MM.1S (cell line): ENCODE data around the gene NBEA.

Source experiments
- DNase-seq: peaks from one replicate; pipeline ENCODE4 v3.0.0-alpha.2; 2015
- H2AFZ ChIP-seq: fragments of 300-600 bp; sonication (generic); 2 replicates; pipeline ENCODE4 v1.6.0; 2016; ENCODE audit warnings: antibody characterized with exemption, low read length
- H3F3A ChIP-seq: fragments of 300-600 bp; sonication (generic); 2 replicates; pipeline ENCODE4 v1.6.1; 2016; ENCODE audit warnings: mild to moderate bottlenecking, antibody characterized with exemption, low read length, moderate library complexity, mixed read lengths; ENCODE audit not compliant: insufficient read depth
- H3K27ac ChIP-seq: fragments of 300-600 bp; sonication (generic); 2 replicates; pipeline ENCODE4 v1.5.1; 2016; ENCODE audit warnings: mild to moderate bottlenecking, low read length
- H3K27me3 ChIP-seq: fragments of 300-600 bp; sonication (generic); replicated peaks from 2 replicates; pipeline ENCODE4 v1.6.0; 2016; ENCODE audit warnings: low read length; ENCODE audit not compliant: insufficient read depth
- H3K36me3 ChIP-seq: fragments of 300-600 bp; sonication (generic); replicated peaks from 2 replicates; pipeline ENCODE4 v1.6.1; 2016; ENCODE audit warnings: mild to moderate bottlenecking, low read length, mixed read lengths; ENCODE audit not compliant: insufficient read depth
- H3K4me1 ChIP-seq: fragments of 300-600 bp; sonication (generic); 2 replicates; pipeline ENCODE4 v1.6.1; 2016; ENCODE audit warnings: low read length, mixed read lengths
- H3K4me2 ChIP-seq: fragments of 300-600 bp; sonication (generic); 2 replicates; pipeline ENCODE4 v1.6.0; 2016; ENCODE audit warnings: low read depth, low read length
- H3K4me3 ChIP-seq: fragments of 300-600 bp; sonication (generic); 2 replicates; pipeline ENCODE4 v1.5.1; 2016; ENCODE audit warnings: low read length, mixed read lengths
- H3K79me2 ChIP-seq: fragments of 300-600 bp; sonication (generic); 2 replicates; pipeline ENCODE4 v1.6.1; 2016; ENCODE audit warnings: mixed run types, low read length, mixed read lengths
- H3K9ac ChIP-seq: fragments of 300-600 bp; sonication (generic); 2 replicates; pipeline ENCODE4 v1.6.1; 2016; ENCODE audit warnings: low read length, mixed read lengths
- H3K9me2 ChIP-seq: fragments of 300-600 bp; sonication (generic); replicated peaks from 2 replicates; pipeline ENCODE4 v1.6.1; 2016; ENCODE audit warnings: mild to moderate bottlenecking, low read length, mixed read lengths; ENCODE audit not compliant: insufficient read depth
- H3K9me3 ChIP-seq: fragments of 300-600 bp; sonication (generic); replicated peaks from 2 replicates; pipeline ENCODE4 v1.6.1; 2016; ENCODE audit warnings: mild to moderate bottlenecking, low read length, mixed read lengths; ENCODE audit not compliant: insufficient read depth
- H4K20me1 ChIP-seq: fragments of 300-600 bp; sonication (generic); 2 replicates; pipeline ENCODE4 v1.6.1; 2016; ENCODE audit warnings: mild to moderate bottlenecking, low read length, moderate library complexity, mixed read lengths; ENCODE audit not compliant: insufficient read depth
- CTCF ChIP-seq: fragments of 300-600 bp; sonication (generic); IDR thresholded peaks from 2 replicates; pipeline ENCODE4 v1.5.1; 2016; ENCODE audit warnings: antibody characterized with exemption, low read length, mixed read lengths
- EZH2 ChIP-seq: fragments of 300-600 bp; sonication (generic); optimal IDR thresholded peaks from 2 replicates; pipeline ENCODE3; 2017; ENCODE audit warnings: low read depth, mild to moderate bottlenecking, antibody characterized with exemption, low read length, mixed read lengths
- EZH2phosphoT487 ChIP-seq: fragments of 300-600 bp; sonication (generic); IDR thresholded peaks from 2 replicates; pipeline ENCODE4 v1.6.1; 2018; ENCODE audit warnings: antibody characterized with exemption, low read length

The NBEA gene

GRCh38 chr13:35480346-35480745 lies 538.3 kb downstream of the NBEA start:
- H3F3A ChIP-seq, result no peaks in the 10 kb centered on the region
- H3K4me1 ChIP-seq, result no peaks in the 10 kb centered on the region
- no peaks in the 10 kb centered on the region for H3K9me2 ChIP-seq
- no peaks in the 10 kb centered on the region for H3K79me2 ChIP-seq
- no peaks in the 10 kb centered on the region for H3K27me3 ChIP-seq
- H2AFZ ChIP-seq, result no peak overlapping the region
- no peak for TF ChIP-seq CTCF
- TF ChIP-seq EZH2, result no peak
- TF ChIP-seq EZH2phosphoT487, result no peak
- H3K36me3 ChIP-seq, result no peaks in the 10 kb centered on the region
- DNase-seq, result no peak
- H3K9ac ChIP-seq, result no peak overlapping the region
- no peaks in the 10 kb centered on the region for H3K9me3 ChIP-seq
- no peaks in the 10 kb centered on the region for H4K20me1 ChIP-seq
- no peak overlapping the region for H3K27ac ChIP-seq
- H3K4me2 ChIP-seq, result no peak overlapping the region
- H3K4me3 ChIP-seq, result no peak overlapping the region

GRCh38 chr13:35481777-35482176 lies 539.7 kb downstream of the NBEA start:
- Histone ChIP-seq H3K36me3 (no peaks in the 10 kb centered on the region), H3K4me3 (no peak overlapping the region), H3K9ac (no peak overlapping the region), H3K79me2 (no peaks in the 10 kb centered on the region), H3K9me2 (no peaks in the 10 kb centered on the region), H3K27me3 (no peaks in the 10 kb centered on the region), H3K27ac (no peak overlapping the region), H3K9me3 (no peaks in the 10 kb centered on the region), H3K4me2 (no peak overlapping the region), H2AFZ (no peak overlapping the region), H3F3A (no peaks in the 10 kb centered on the region), H4K20me1 (no peaks in the 10 kb centered on the region), H3K4me1 (no peaks in the 10 kb centered on the region)
- TF ChIP-seq CTCF (no peak), EZH2phosphoT487 (no peak), EZH2 (no peak)
- DNase-seq, result no peak

GRCh38 chr13:35482527-35482926 lies 540.5 kb downstream of the NBEA start:
- Histone ChIP-seq H3K9me3 (no peaks in the 10 kb centered on the region), H3K79me2 (no peaks in the 10 kb centered on the region), H3F3A (no peaks in the 10 kb centered on the region), H3K36me3 (no peaks in the 10 kb centered on the region), H3K9ac (no peak overlapping the region), H4K20me1 (no peaks in the 10 kb centered on the region), H3K4me3 (no peak overlapping the region), H3K4me2 (no peak overlapping the region), H3K4me1 (no peaks in the 10 kb centered on the region), H3K27ac (no peak overlapping the region), H3K9me2 (no peaks in the 10 kb centered on the region), H2AFZ (no peak overlapping the region), H3K27me3 (no peaks in the 10 kb centered on the region)
- DNase-seq, result no peak
- TF ChIP-seq CTCF (no peak), EZH2 (no peak), EZH2phosphoT487 (no peak)
